Measurements from ENCODE around the gene TDP1. TPM values are rescaled to one million over a fixed set of nuclear protein-coding genes. Genes with fewer than 3 reads are reported as not detected.

Gene TDP1
- total RNA-seq, 1 experiment from 2014 or later = 42.9 TPM

GRCh38 chr14:90060965-90061684 is 105.4 kb downstream of the TDP1 start:
- Histone ChIP-seq H4K20me1 (ENCODE audit: low read length) (no peaks in the 10 kb centered on the region), H2AFZ (ENCODE audit: low read length) (peak overlapping the region; percentile 91), H3K4me2 (ENCODE audit: low read length) (peak overlapping the region; percentile 89), H3K9me2 (replicated peaks; ENCODE audit: low read length) (no peaks in the 10 kb centered on the region), H3K36me3 (ENCODE audit: low read depth, low read length) (no peaks in the 10 kb centered on the region), H3K27me3 (ENCODE audit: low read length) (peaks cover 17% of the 10 kb centered on the region), H3K4me3 (ENCODE audit: low read length) (peak overlapping the region; percentile 69), H3K79me2 (ENCODE audit: low read length) (no peaks in the 10 kb centered on the region), H3K4me1 (ENCODE audit: insufficient read depth, low read length) (peaks cover 7% of the 10 kb centered on the region; the same call in 1 of the 2 replicates), H3K27ac (ENCODE audit: low read length) (no peak overlapping the region), H3K9ac (ENCODE audit: low read length) (no peak overlapping the region), H3K9me3 (ENCODE audit: low read length) (no peaks in the 10 kb centered on the region), H3F3A (ENCODE audit: low read length, unreplicated experiment) (no peaks in the 10 kb centered on the region)
- BruUV-seq (replicated peaks) = no TSS peak
- ChIA-PET POLR2A (ENCODE audit: unreplicated experiment) (no interaction called here), CTCF (no interaction called here)
- ATAC-seq = no peak
- TF ChIP-seq CTCF (conservative IDR thresholded peaks at IDR 0.05; ENCODE audit: low read depth, low read length) (no peak), EZH2 (IDR thresholded peaks at IDR 0.05; ENCODE audit: low read length, unreplicated experiment) (no peak), EZH2phosphoT487 (IDR thresholded peaks at IDR 0.05; ENCODE audit: borderline replicate concordance, low read length) (no peak)
- no peak for DNase-seq
- intact Hi-C loops (cut with micrococcal nuclease) = loop anchor here (1.0 kb wide), 2 partner anchors 88 to 174 kb away; no protein-coding TSS in a partner anchor

GRCh38 chr14:90061685-90062126 is 106.0 kb downstream of the TDP1 start, which contains the start of gene KCNK13:
Gene KCNK13 (plus strand): TSS chr14:90061994. CDS start chr14:90062206, 212 bp downstream.
- DNase-seq (no peak), ATAC-seq (no peak)
- TF ChIP-seq CTCF (conservative IDR thresholded peaks at IDR 0.05; ENCODE audit: low read depth, low read length) (no peak), EZH2 (IDR thresholded peaks at IDR 0.05; ENCODE audit: low read length, unreplicated experiment) (no peak), EZH2phosphoT487 (IDR thresholded peaks at IDR 0.05; ENCODE audit: borderline replicate concordance, low read length) (no peak)
- POLR2A ChIA-PET (ENCODE audit: unreplicated experiment) = no interaction called here
- no peak within 1 kb of the TSS for H3K27ac ChIP-seq (ENCODE audit: low read length)
- H3K9me3 ChIP-seq (ENCODE audit: low read length) = no peaks in the 10 kb centered on the region
- peak within 1 kb of the TSS; percentile 69 for H3K4me3 ChIP-seq (ENCODE audit: low read length)
- H3K9ac ChIP-seq (ENCODE audit: low read length) = no peak within 1 kb of the TSS
- no peaks in the 10 kb centered on the region for H4K20me1 ChIP-seq (ENCODE audit: low read length)
- peaks cover 17% of the 10 kb centered on the region for H3K27me3 ChIP-seq (ENCODE audit: low read length)
- peak within 1 kb of the TSS; percentile 89 for H3K4me2 ChIP-seq (ENCODE audit: low read length)
- H3K4me1 ChIP-seq (ENCODE audit: insufficient read depth, low read length) = peaks cover 7% of the 10 kb centered on the region; the same call in 1 of the 2 replicates
- intact Hi-C loops (cut with micrococcal nuclease) = no loop called here
- BruUV-seq (replicated peaks) = no TSS peak
- no peaks in the 10 kb centered on the region for H3K79me2 ChIP-seq (ENCODE audit: low read length)
- H2AFZ ChIP-seq (ENCODE audit: low read length) = peak within 1 kb of the TSS; percentile 91
- no peaks in the 10 kb centered on the region for H3K9me2 ChIP-seq (replicated peaks; ENCODE audit: low read length)
- CTCF ChIA-PET = no interaction called here
- H3K36me3 ChIP-seq (ENCODE audit: low read depth, low read length) = no peaks in the 10 kb centered on the region
- no peaks in the 10 kb centered on the region for H3F3A ChIP-seq (ENCODE audit: low read length, unreplicated experiment)

All from PC-3 (cell line).